ENCODE results near the gene PPP1R7. TPM values are rescaled to one million over a fixed set of nuclear protein-coding genes. Genes with fewer than 3 reads are reported as not detected.

PPP1R7 gene
- total and polyA plus RNA-seq, 10 donors = 36.1 to 89.3 (median 48.8) TPM

- intact Hi-C loops (cut with DNase I; ENCODE audit: low total_unique reads) = no loop called here
- TF ChIP-seq POLR2AphosphoS5 (IDR thresholded peaks at IDR 0.05) = no peak
- TF ChIP-seq POLR2A (IDR thresholded peaks at IDR 0.05) = no peak
- Histone ChIP-seq H3K27me3 (replicated peaks in 1 of 7) (no peaks in the 10 kb centered on the region), H3K9me3 (peaks cover 0 to 5% (median 0%) of the 10 kb centered on the region in 8 donors), H3K27ac (no peak overlapping the region), H3K4me1 (peaks cover 0 to 15% (median 2%) of the 10 kb centered on the region in 6 donors), H3K4me3 (no peak overlapping the region), H3K36me3 (peaks cover 0 to 37% (median 8%) of the 10 kb centered on the region in 6 donors)
- WGBS, 5 donors = 89 to 97% (median 95%) methylated on average over 32 of the region's 32 CpGs
- no peak for DNase-seq
Observed at GRCh38 chr2:241116606-241117560, 33.4 kb upstream of the PPP1R7 start.

DNA sequence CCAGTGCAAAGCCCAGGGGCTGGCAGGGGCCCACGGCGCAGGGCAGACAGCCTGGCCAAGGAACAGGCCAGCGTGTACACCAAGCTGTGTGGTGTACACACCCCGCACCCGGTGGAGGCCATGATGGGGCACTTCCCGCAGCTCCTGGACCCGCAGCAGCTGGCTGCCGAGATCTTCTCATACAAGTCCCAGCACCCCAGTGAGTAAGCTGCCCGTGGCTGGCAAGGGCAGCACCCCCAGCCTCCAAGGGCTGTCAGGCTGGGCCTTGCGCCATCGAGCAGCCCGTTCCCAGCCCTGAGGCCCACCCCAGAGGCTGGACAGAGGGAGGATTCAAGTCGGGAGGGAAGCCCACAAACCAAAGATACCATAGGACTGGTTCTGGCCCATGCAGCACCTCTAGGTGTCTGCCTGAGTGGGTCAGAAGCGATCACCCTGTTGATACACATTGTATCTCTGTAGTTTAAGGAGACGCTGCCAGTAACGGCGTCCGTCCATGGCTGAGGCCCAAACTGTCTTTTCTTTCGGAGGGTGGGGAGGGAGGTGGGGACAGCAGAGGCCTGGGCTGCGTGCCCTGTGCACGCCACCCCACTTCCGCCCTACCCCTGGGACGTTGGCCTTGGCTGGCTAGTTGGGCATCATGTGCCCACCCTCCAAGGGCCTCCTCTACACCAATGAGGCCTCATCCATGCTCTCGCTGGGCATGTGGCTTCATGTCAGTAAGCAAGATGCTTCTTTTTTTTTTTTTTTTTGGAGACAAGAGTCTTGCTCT is 31.3 kb upstream of the PPP1R7 start:
- H3K4me1 ChIP-seq = no peaks in the 10 kb centered on the region
- TF ChIP-seq POLR2AphosphoS5 (IDR thresholded peaks at IDR 0.05) (no peak), POLR2A (IDR thresholded peaks at IDR 0.05) (no peak)
- TF ChIP-seq, protein P1, sequence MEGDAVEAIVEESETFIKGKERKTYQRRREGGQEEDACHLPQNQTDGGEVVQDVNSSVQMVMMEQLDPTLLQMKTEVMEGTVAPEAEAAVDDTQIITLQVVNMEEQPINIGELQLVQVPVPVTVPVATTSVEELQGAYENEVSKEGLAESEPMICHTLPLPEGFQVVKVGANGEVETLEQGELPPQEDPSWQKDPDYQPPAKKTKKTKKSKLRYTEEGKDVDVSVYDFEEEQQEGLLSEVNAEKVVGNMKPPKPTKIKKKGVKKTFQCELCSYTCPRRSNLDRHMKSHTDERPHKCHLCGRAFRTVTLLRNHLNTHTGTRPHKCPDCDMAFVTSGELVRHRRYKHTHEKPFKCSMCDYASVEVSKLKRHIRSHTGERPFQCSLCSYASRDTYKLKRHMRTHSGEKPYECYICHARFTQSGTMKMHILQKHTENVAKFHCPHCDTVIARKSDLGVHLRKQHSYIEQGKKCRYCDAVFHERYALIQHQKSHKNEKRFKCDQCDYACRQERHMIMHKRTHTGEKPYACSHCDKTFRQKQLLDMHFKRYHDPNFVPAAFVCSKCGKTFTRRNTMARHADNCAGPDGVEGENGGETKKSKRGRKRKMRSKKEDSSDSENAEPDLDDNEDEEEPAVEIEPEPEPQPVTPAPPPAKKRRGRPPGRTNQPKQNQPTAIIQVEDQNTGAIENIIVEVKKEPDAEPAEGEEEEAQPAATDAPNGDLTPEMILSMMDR (IDR thresholded peaks at IDR 0.05 in 8 of 11, conservative IDR thresholded peaks at IDR 0.05 in 3 of 11) = no peak
- intact Hi-C loops (cut with DNase I; ENCODE audit: low total_unique reads) = no loop called here
- 89 to 96% (median 95%) methylated on average over 20 to 24 of the region's 24 CpGs for WGBS, 5 donors
- no peak overlapping the region for H3K27ac ChIP-seq
- no peaks in the 10 kb centered on the region for H3K27me3 ChIP-seq (replicated peaks in 1 of 7)
- DNase-seq = no peak
- H3K4me3 ChIP-seq = no peak overlapping the region
- peaks cover 0 to 41% (median 10%) of the 10 kb centered on the region in 6 donors for H3K36me3 ChIP-seq
- H3K9me3 ChIP-seq = peaks cover 0 to 5% (median 0%) of the 10 kb centered on the region in 8 donors

- Histone ChIP-seq H3K4me3 (no peak overlapping the region), H3K9me3 (peaks cover 0 to 5% (median 0%) of the 10 kb centered on the region in 8 donors), H3K27ac (no peak overlapping the region), H3K4me1 (peaks cover 0 to 8% (median 0%) of the 10 kb centered on the region in 6 donors), H3K27me3 (replicated peaks in 1 of 7) (no peaks in the 10 kb centered on the region), H3K36me3 (peaks cover 0 to 31% (median 3%) of the 10 kb centered on the region in 6 donors)
- TF ChIP-seq, protein P1 (IDR thresholded peaks at IDR 0.05 in 8 of 11, conservative IDR thresholded peaks at IDR 0.05 in 3 of 11) = no peak
- TF ChIP-seq POLR2AphosphoS5 (IDR thresholded peaks at IDR 0.05) = no peak
- TF ChIP-seq POLR2A (IDR thresholded peaks at IDR 0.05) = no peak
- WGBS, 5 donors = 93 to 100% (median 97%) methylated on average over 2 of the region's 2 CpGs
- intact Hi-C loops (cut with DNase I; ENCODE audit: low total_unique reads) = no loop called here
- no peak for DNase-seq
Observed at GRCh38 chr2:241120440-241120839, 29.8 kb upstream of the PPP1R7 start.

- TF ChIP-seq POLR2A (IDR thresholded peaks at IDR 0.05) = no peak
- TF ChIP-seq, protein P1 (IDR thresholded peaks at IDR 0.05 in 8 of 11, conservative IDR thresholded peaks at IDR 0.05 in 3 of 11) = no peak
- no peak for TF ChIP-seq POLR2AphosphoS5 (IDR thresholded peaks at IDR 0.05)
Observed at GRCh38 chr2:241121008-241121407, 29.3 kb upstream of the PPP1R7 start.

More at GRCh38 chr2:241121008-241121407, 29.3 kb upstream of the PPP1R7 start:
- H3K9me3 ChIP-seq = peaks cover 0 to 5% (median 0%) of the 10 kb centered on the region in 8 donors
- DNase-seq = no peak
- intact Hi-C loops (cut with DNase I; ENCODE audit: low total_unique reads) = no loop called here
- no peak overlapping the region for H3K4me3 ChIP-seq
- H3K36me3 ChIP-seq = peaks cover 0 to 35% (median 3%) of the 10 kb centered on the region in 6 donors
- H3K27me3 ChIP-seq (replicated peaks in 1 of 7) = no peaks in the 10 kb centered on the region
- no peak overlapping the region for H3K27ac ChIP-seq
- peaks cover 0 to 14% (median 4%) of the 10 kb centered on the region in 6 donors for H3K4me1 ChIP-seq
- 73 to 94% (median 80%) methylated on average over 5 of the region's 5 CpGs for WGBS, 5 donors
